Measurements from ENCODE around the gene GRIK1. TPM values are rescaled to one million over a fixed set of nuclear protein-coding genes. Genes with fewer than 3 reads are reported as not detected.

Gene GRIK1
- total and polyA plus RNA-seq, 2 donors (not counting 1 experiment from before 2014, with no cell fraction given) = not detected

GRCh38 chr21:29630441-29630840 is 309.4 kb downstream of the GRIK1 start:
- POLR2A ChIA-PET = interaction anchor here (0.6 kb wide), 1 partner anchor 241 kb away, joined by 7 read pairs; no protein-coding TSS in a partner anchor
- Histone ChIP-seq H3K4me2 (replicated peaks; ENCODE audit: low read depth, low read length, poor library complexity, severe bottlenecking) (no peak overlapping the region), H3K9ac (ENCODE audit: low read length) (no peak overlapping the region), H4K20me1 (ENCODE audit: control insufficient read depth, insufficient read depth, low read length, poor library complexity, severe bottlenecking) (no peaks in the 10 kb centered on the region), H3K4me1 (ENCODE audit: control insufficient read depth in 2 of 2, insufficient read depth in 2 of 2, low read length in 2 of 2) (no peaks in the 10 kb centered on the region), H3K4me3 (ENCODE audit: control extremely low read depth in 1 of 5, extremely low read depth in 1 of 5, insufficient read depth in 1 of 5, low read depth in 2 of 5, low read length in 4 of 5) (no peak overlapping the region), H3K79me2 (ENCODE audit: control insufficient read depth, insufficient read depth, low read length) (no peaks in the 10 kb centered on the region), H3K27ac (ENCODE audit: low read length in 2 of 2) (no peak overlapping the region), H3K27me3 (replicated peaks in 1 of 4; ENCODE audit: control extremely low read depth in 1 of 4, control insufficient read depth in 3 of 4, insufficient read depth in 4 of 4, low read length in 3 of 4) (no peaks in the 10 kb centered on the region), H2AFZ (ENCODE audit: insufficient read depth, low read depth, low read length, poor library complexity, severe bottlenecking) (no peak overlapping the region), H3K9me3 (ENCODE audit: control extremely low read depth in 1 of 3, control insufficient read depth in 2 of 3, insufficient read depth in 1 of 3, low read length in 2 of 3) (no peaks in the 10 kb centered on the region), H3K36me3 (replicated peaks in 1 of 2; ENCODE audit: control extremely low read depth in 1 of 2, control insufficient read depth in 1 of 2, extremely low read depth in 1 of 2, insufficient read depth in 2 of 2, low read length in 1 of 2) (no peaks in the 10 kb centered on the region)
- H3K27me3 Mint-ChIP-seq = no peaks in the 10 kb centered on the region
- 100% methylated on average over 2 of the region's 3 CpGs for WGBS (ENCODE audit: insufficient coverage)
- H3K4me1 Mint-ChIP-seq = no peaks in the 10 kb centered on the region
- ATAC-seq (ENCODE audit: low read depth) = no peak
- TF ChIP-seq EZH2 (IDR thresholded peaks at IDR 0.05; ENCODE audit: borderline replicate concordance, insufficient read depth, low read depth, low read length, poor library complexity, severe bottlenecking) (no peak), CTCF (IDR thresholded peaks at IDR 0.05) (no peak)
- no peak overlapping the region for H3K27ac Mint-ChIP-seq
- no peak overlapping the region for H3K4me3 Mint-ChIP-seq
- no peak for DNase-seq
- CTCF ChIA-PET = no interaction called here
- no peaks in the 10 kb centered on the region for H3K9me3 Mint-ChIP-seq (ENCODE audit: insufficient read depth)
- intact Hi-C loops (cut with micrococcal nuclease) = no loop called here

GRCh38 chr21:29627905-29628304 is 311.9 kb downstream of the GRIK1 start:
- TF ChIP-seq CTCF (IDR thresholded peaks at IDR 0.05) (no peak), EZH2 (IDR thresholded peaks at IDR 0.05; ENCODE audit: borderline replicate concordance, insufficient read depth, low read depth, low read length, poor library complexity, severe bottlenecking) (no peak)
- CTCF ChIA-PET = no interaction called here

More at GRCh38 chr21:29627905-29628304, 311.9 kb downstream of the GRIK1 start:
- Mint-ChIP-seq H3K4me1 (no peaks in the 10 kb centered on the region), H3K9me3 (ENCODE audit: insufficient read depth) (no peaks in the 10 kb centered on the region), H3K27me3 (no peaks in the 10 kb centered on the region), H3K27ac (no peak overlapping the region), H3K4me3 (no peak overlapping the region)
- no peaks in the 10 kb centered on the region for H3K4me1 ChIP-seq (ENCODE audit: control insufficient read depth in 2 of 2, insufficient read depth in 2 of 2, low read length in 2 of 2)
- no peak for DNase-seq
- no peaks in the 10 kb centered on the region for H3K27me3 ChIP-seq (replicated peaks in 1 of 4; ENCODE audit: control extremely low read depth in 1 of 4, control insufficient read depth in 3 of 4, insufficient read depth in 4 of 4, low read length in 3 of 4)
- no peak overlapping the region for H3K4me2 ChIP-seq (replicated peaks; ENCODE audit: low read depth, low read length, poor library complexity, severe bottlenecking)
- H3K27ac ChIP-seq (ENCODE audit: low read length in 2 of 2) = no peak overlapping the region
- H3K9ac ChIP-seq (ENCODE audit: low read length) = no peak overlapping the region
- intact Hi-C loops (cut with micrococcal nuclease) = no loop called here
- no peaks in the 10 kb centered on the region for H3K9me3 ChIP-seq (ENCODE audit: control extremely low read depth in 1 of 3, control insufficient read depth in 2 of 3, insufficient read depth in 1 of 3, low read length in 2 of 3)
- no peak for ATAC-seq (ENCODE audit: low read depth)
- POLR2A ChIA-PET = no interaction called here
- H3K4me3 ChIP-seq (ENCODE audit: control extremely low read depth in 1 of 5, extremely low read depth in 1 of 5, insufficient read depth in 1 of 5, low read depth in 2 of 5, low read length in 4 of 5) = no peak overlapping the region
- no peaks in the 10 kb centered on the region for H3K36me3 ChIP-seq (replicated peaks in 1 of 2; ENCODE audit: control extremely low read depth in 1 of 2, control insufficient read depth in 1 of 2, extremely low read depth in 1 of 2, insufficient read depth in 2 of 2, low read length in 1 of 2)
- no peaks in the 10 kb centered on the region for H4K20me1 ChIP-seq (ENCODE audit: control insufficient read depth, insufficient read depth, low read length, poor library complexity, severe bottlenecking)
- no peak overlapping the region for H2AFZ ChIP-seq (ENCODE audit: insufficient read depth, low read depth, low read length, poor library complexity, severe bottlenecking)
- no peaks in the 10 kb centered on the region for H3K79me2 ChIP-seq (ENCODE audit: control insufficient read depth, insufficient read depth, low read length)
